CD4-positive, alpha-beta T cell treated with Interleukin-6 at 100 ng/mL for 8 hours (primary cell): ENCODE data around the gene SPHK2.
"Not testable (repeated sequence)": the region's sequence is repeated elsewhere in the genome, so short reads cannot be mapped to it uniquely, and the experiment has no call there.

Experiments
- DNase-seq: peaks from one replicate; pipeline ENCODE4 v3.0.0-alpha.2; 2020; ENCODE audit warnings: mixed read lengths, low spot score

SPHK2 gene

GRCh38 chr19:48618916-48619691 is at the start of gene SPHK2, which contains the start of gene RPL18:
Gene SPHK2 (plus strand): TSS chr19:48619506. CDS start chr19:48620515, 1,009 bp downstream.
Gene RPL18 (minus strand): TSS chr19:48619178. CDS start chr19:48619143, 35 bp downstream.
- peak; percentile 98 for DNase-seq

GRCh38 chr19:48569814-48570213 is 49.5 kb upstream of the SPHK2 start:
- DNase-seq, result no peak

- no peak for DNase-seq
These were observed 47.7 kb upstream of the SPHK2 start for GRCh38 chr19:48571378-48572162.

- no peak for DNase-seq
These were observed 46.2 kb upstream of the SPHK2 start for GRCh38 chr19:48573163-48573505.

- no peak for DNase-seq
These were observed 43.2 kb upstream of the SPHK2 start for GRCh38 chr19:48575931-48576622.

- DNase-seq, result not testable (repeated sequence)
These were observed 41.4 kb upstream of the SPHK2 start for GRCh38 chr19:48577908-48578307.

- no peak for DNase-seq
These were observed 40.4 kb upstream of the SPHK2 start for GRCh38 chr19:48578891-48579290.

GRCh38 chr19:48582168-48582567 is 37.1 kb upstream of the SPHK2 start:
- DNase-seq, result no peak

- DNase-seq, result no peak
These were observed 31.9 kb upstream of the SPHK2 start for GRCh38 chr19:48587387-48587786.

- DNase-seq, result peak; percentile 81
These were observed 30.5 kb upstream of the SPHK2 start for GRCh38 chr19:48588670-48589401.

- DNase-seq, result no peak
These were observed 28.3 kb upstream of the SPHK2 start for GRCh38 chr19:48591021-48591420.

GRCh38 chr19:48595171-48595570 is 24.1 kb upstream of the SPHK2 start:
- no peak for DNase-seq

- no peak for DNase-seq
These were observed 23.5 kb upstream of the SPHK2 start for GRCh38 chr19:48595833-48596232.

GRCh38 chr19:48596237-48596636 is 23.1 kb upstream of the SPHK2 start:
- DNase-seq, result no peak

- peak; percentile 58 for DNase-seq
These were observed 22.4 kb upstream of the SPHK2 start for GRCh38 chr19:48596679-48597465.

GRCh38 chr19:48598996-48599700 is 20.2 kb upstream of the SPHK2 start:
- DNase-seq, result no peak

GRCh38 chr19:48600679-48601417 is 18.5 kb upstream of the SPHK2 start:
- no peak for DNase-seq

GRCh38 chr19:48603001-48603400 is 16.3 kb upstream of the SPHK2 start:
- DNase-seq, result no peak

- no peak for DNase-seq
These were observed 15.9 kb upstream of the SPHK2 start for GRCh38 chr19:48603449-48603848.

- DNase-seq, result no peak
These were observed 15.5 kb upstream of the SPHK2 start for GRCh38 chr19:48603850-48604249.
